HG03432 (cell line): Measurements from ENCODE around the gene POFUT2.

Experiments
- ATAC-seq: cut with Tn5 transposase; IDR thresholded peaks from one replicate; pipeline ENCODE4 v1.9.1; 2021; ENCODE audit warnings: mild to moderate bottlenecking, moderate library complexity; ENCODE audit not compliant: unreplicated experiment

Gene POFUT2

GRCh38 chr21:45264912-45265515 lies 22.7 kb downstream of the POFUT2 start:
- no peak for ATAC-seq

- no peak for ATAC-seq
These were observed 23.4 kb downstream of the POFUT2 start for GRCh38 chr21:45264146-45264911.

- no peak for ATAC-seq
These were observed 24.2 kb downstream of the POFUT2 start for GRCh38 chr21:45263534-45263933.

- no peak for ATAC-seq
These were observed 25.1 kb downstream of the POFUT2 start for GRCh38 chr21:45262616-45263015.

GRCh38 chr21:45262041-45262581 lies 25.6 kb downstream of the POFUT2 start:
- no peak for ATAC-seq

GRCh38 chr21:45261093-45261492 lies 26.6 kb downstream of the POFUT2 start:
- ATAC-seq: no peak

- ATAC-seq: no peak
These were observed 27.4 kb downstream of the POFUT2 start for GRCh38 chr21:45260191-45260825.

- no peak for ATAC-seq
These were observed 28.4 kb downstream of the POFUT2 start for GRCh38 chr21:45259206-45259840.

- no peak for ATAC-seq
These were observed 29.2 kb downstream of the POFUT2 start for GRCh38 chr21:45258466-45258865.

GRCh38 chr21:45257673-45258341 lies 29.9 kb downstream of the POFUT2 start:
- ATAC-seq: no peak

- no peak for ATAC-seq
These were observed 30.6 kb downstream of the POFUT2 start for GRCh38 chr21:45256912-45257672.

- ATAC-seq: no peak
These were observed 31.4 kb downstream of the POFUT2 start for GRCh38 chr21:45256021-45256911.

GRCh38 chr21:45255381-45256020 lies 32.2 kb downstream of the POFUT2 start:
- ATAC-seq: no peak

GRCh38 chr21:45254460-45254930 lies 33.2 kb downstream of the POFUT2 start:
- no peak for ATAC-seq

GRCh38 chr21:45253633-45254459 lies 33.8 kb downstream of the POFUT2 start:
- ATAC-seq: no peak

GRCh38 chr21:45253180-45253579 lies 34.5 kb downstream of the POFUT2 start:
- ATAC-seq: no peak

- ATAC-seq: no peak
These were observed 35.2 kb downstream of the POFUT2 start for GRCh38 chr21:45252448-45252925.
